KMS-11 (cell line): Measurements from ENCODE around the gene H1-8.
"Not testable (repeated sequence)": the region's sequence is repeated elsewhere in the genome, so short reads cannot be mapped to it uniquely, and the experiment has no call there.

ENCODE experiments used
- H2AFZ ChIP-seq: fragments of 200-600 bp; sonication (generic); 2 replicates; pipeline ENCODE4 v1.6.1; 2016; ENCODE audit warnings: antibody characterized with exemption, mixed run types, low read depth
- H3K27ac ChIP-seq: fragments of 200-600 bp; sonication (generic); 2 replicates; pipeline ENCODE4 v1.6.1; 2016; ENCODE audit warnings: mild to moderate bottlenecking, mixed run types
- H3K27me3 ChIP-seq: fragments of 200-600 bp; sonication (generic); 2 replicates; pipeline ENCODE4 v1.6.1; 2017; ENCODE audit warnings: mild to moderate bottlenecking, low read depth, mixed run types, moderate library complexity; ENCODE audit not compliant: insufficient read depth
- H3K36me3 ChIP-seq: fragments of 200-600 bp; sonication (generic); 2 replicates; pipeline ENCODE4 v1.6.1; 2017; ENCODE audit warnings: mild to moderate bottlenecking, mixed run types; ENCODE audit not compliant: insufficient read depth
- H3K4me1 ChIP-seq: fragments of 200-600 bp; sonication (generic); 2 replicates; pipeline ENCODE4 v1.6.1; 2016; ENCODE audit warnings: mild to moderate bottlenecking, low read depth, mixed run types; ENCODE audit not compliant: poor library complexity, severe bottlenecking
- H3K4me2 ChIP-seq: fragments of 200-600 bp; sonication (generic); 2 replicates; pipeline ENCODE4 v1.7.0; 2016; ENCODE audit warnings: mild to moderate bottlenecking, mixed run types
- H3K4me3 ChIP-seq: fragments of 200-600 bp; sonication (generic); IDR thresholded peaks from 2 replicates; pipeline ENCODE4 v1.6.1; 2017; ENCODE audit warnings: low read depth, low read length, mixed read lengths; ENCODE audit not compliant: insufficient read depth
- H3K79me2 ChIP-seq: fragments of 200-600 bp; sonication (generic); 2 replicates; pipeline ENCODE4 v1.6.1; 2016; ENCODE audit warnings: low read depth, mixed run types; ENCODE audit not compliant: insufficient read depth
- H3K9ac ChIP-seq: fragments of 200-600 bp; sonication (generic); 2 replicates; pipeline ENCODE4 v1.6.1; 2016; ENCODE audit warnings: mild to moderate bottlenecking, mixed run types
- H4K20me1 ChIP-seq: fragments of 200-600 bp; sonication (generic); 2 replicates; pipeline ENCODE4 v1.6.1; 2016; ENCODE audit warnings: mild to moderate bottlenecking, mixed run types; ENCODE audit not compliant: insufficient read depth
- TF ChIP-seq, protein P1 (sequence below): fragments of 200-600 bp; sonication (generic); conservative IDR thresholded peaks from 2 replicates; pipeline ENCODE4 v1.6.1; 2017; ENCODE audit warnings: low read depth, mild to moderate bottlenecking, antibody characterized with exemption, low read length, moderate library complexity, mixed read lengths

Gene H1-8, protein sequence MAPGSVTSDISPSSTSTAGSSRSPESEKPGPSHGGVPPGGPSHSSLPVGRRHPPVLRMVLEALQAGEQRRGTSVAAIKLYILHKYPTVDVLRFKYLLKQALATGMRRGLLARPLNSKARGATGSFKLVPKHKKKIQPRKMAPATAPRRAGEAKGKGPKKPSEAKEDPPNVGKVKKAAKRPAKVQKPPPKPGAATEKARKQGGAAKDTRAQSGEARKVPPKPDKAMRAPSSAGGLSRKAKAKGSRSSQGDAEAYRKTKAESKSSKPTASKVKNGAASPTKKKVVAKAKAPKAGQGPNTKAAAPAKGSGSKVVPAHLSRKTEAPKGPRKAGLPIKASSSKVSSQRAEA

GRCh38 chr3:129543156-129543790 is at the start of gene H1-8:
Gene H1-8 (plus strand): TSS chr3:129543175. CDS start chr3:129543219, 44 bp downstream.
- Histone ChIP-seq H3K4me1 (no peaks in the 10 kb centered on the region), H3K27me3 (no peaks in the 10 kb centered on the region), H3K4me3 (no peak within 1 kb of the TSS), H3K79me2 (no peaks in the 10 kb centered on the region), H4K20me1 (no peaks in the 10 kb centered on the region), H2AFZ (no peak within 1 kb of the TSS), H3K36me3 (no peaks in the 10 kb centered on the region), H3K9ac (no peak within 1 kb of the TSS), H3K4me2 (no peak within 1 kb of the TSS), H3K27ac (no peak within 1 kb of the TSS)
- TF ChIP-seq, protein P1, sequence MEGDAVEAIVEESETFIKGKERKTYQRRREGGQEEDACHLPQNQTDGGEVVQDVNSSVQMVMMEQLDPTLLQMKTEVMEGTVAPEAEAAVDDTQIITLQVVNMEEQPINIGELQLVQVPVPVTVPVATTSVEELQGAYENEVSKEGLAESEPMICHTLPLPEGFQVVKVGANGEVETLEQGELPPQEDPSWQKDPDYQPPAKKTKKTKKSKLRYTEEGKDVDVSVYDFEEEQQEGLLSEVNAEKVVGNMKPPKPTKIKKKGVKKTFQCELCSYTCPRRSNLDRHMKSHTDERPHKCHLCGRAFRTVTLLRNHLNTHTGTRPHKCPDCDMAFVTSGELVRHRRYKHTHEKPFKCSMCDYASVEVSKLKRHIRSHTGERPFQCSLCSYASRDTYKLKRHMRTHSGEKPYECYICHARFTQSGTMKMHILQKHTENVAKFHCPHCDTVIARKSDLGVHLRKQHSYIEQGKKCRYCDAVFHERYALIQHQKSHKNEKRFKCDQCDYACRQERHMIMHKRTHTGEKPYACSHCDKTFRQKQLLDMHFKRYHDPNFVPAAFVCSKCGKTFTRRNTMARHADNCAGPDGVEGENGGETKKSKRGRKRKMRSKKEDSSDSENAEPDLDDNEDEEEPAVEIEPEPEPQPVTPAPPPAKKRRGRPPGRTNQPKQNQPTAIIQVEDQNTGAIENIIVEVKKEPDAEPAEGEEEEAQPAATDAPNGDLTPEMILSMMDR, result no peak

GRCh38 chr3:129493206-129493605 is 49.8 kb upstream of the H1-8 start:
- H3K79me2 ChIP-seq, result no peaks in the 10 kb centered on the region
- no peak overlapping the region for H3K4me2 ChIP-seq
- H3K4me1 ChIP-seq, result peaks cover 12% of the 10 kb centered on the region
- TF ChIP-seq, protein P1, result no peak
- H3K27ac ChIP-seq, result no peak overlapping the region
- no peaks in the 10 kb centered on the region for H4K20me1 ChIP-seq
- H3K4me3 ChIP-seq, result no peak overlapping the region
- no peaks in the 10 kb centered on the region for H3K36me3 ChIP-seq
- H3K27me3 ChIP-seq, result no peaks in the 10 kb centered on the region
- H2AFZ ChIP-seq, result no peak overlapping the region
- H3K9ac ChIP-seq, result no peak overlapping the region

GRCh38 chr3:129494499-129494898 is 48.5 kb upstream of the H1-8 start:
- not testable (repeated sequence) for H3K27ac ChIP-seq, H3K4me3 ChIP-seq, H3K27me3 ChIP-seq, H3K36me3 ChIP-seq, H4K20me1 ChIP-seq, H3K79me2 ChIP-seq, H3K4me2 ChIP-seq, H3K9ac ChIP-seq, H2AFZ ChIP-seq
- H3K4me1 ChIP-seq, result peaks cover 12% of the 10 kb centered on the region

DNA sequence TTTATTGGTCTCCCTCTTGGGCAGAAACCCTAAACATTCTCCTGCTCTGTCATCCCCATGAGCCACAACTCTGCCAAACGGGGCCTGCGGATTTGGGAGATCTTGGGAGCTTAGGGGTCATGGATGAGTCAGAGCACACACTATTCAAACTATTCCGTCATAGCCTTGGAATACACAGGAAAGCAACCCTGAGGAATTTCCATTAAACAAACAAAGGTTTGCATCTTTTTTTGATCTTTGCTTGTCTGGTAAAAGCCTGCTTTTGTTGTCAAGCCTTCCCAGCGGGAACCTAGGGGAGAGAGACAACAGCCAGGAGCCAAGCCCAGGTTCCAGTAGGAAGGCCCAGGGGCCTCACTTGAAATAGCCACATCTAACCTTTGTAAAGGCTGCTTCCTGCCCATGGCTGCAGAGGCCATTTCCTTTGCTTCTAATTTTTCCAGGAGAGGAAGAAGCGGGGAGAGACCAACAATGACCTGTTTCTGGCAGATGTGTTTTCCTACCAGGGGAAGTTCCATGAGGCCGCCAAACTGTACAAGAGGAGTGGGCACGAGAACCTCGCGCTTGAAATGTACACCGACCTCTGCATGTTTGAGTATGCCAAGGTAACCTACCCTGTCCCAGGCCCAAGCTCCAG is 47.9 kb upstream of the H1-8 start:
- not testable (repeated sequence) for H3K79me2 ChIP-seq, H3K4me2 ChIP-seq, H4K20me1 ChIP-seq, H3K36me3 ChIP-seq, H3K4me3 ChIP-seq, H3K9ac ChIP-seq, H3K27me3 ChIP-seq, H3K27ac ChIP-seq, H2AFZ ChIP-seq
- H3K4me1 ChIP-seq, result peaks cover 10% of the 10 kb centered on the region

GRCh38 chr3:129497876-129498275 is 45.1 kb upstream of the H1-8 start:
- H3K79me2 ChIP-seq, H3K4me3 ChIP-seq, H3K27ac ChIP-seq: not testable (repeated sequence)

DNA sequence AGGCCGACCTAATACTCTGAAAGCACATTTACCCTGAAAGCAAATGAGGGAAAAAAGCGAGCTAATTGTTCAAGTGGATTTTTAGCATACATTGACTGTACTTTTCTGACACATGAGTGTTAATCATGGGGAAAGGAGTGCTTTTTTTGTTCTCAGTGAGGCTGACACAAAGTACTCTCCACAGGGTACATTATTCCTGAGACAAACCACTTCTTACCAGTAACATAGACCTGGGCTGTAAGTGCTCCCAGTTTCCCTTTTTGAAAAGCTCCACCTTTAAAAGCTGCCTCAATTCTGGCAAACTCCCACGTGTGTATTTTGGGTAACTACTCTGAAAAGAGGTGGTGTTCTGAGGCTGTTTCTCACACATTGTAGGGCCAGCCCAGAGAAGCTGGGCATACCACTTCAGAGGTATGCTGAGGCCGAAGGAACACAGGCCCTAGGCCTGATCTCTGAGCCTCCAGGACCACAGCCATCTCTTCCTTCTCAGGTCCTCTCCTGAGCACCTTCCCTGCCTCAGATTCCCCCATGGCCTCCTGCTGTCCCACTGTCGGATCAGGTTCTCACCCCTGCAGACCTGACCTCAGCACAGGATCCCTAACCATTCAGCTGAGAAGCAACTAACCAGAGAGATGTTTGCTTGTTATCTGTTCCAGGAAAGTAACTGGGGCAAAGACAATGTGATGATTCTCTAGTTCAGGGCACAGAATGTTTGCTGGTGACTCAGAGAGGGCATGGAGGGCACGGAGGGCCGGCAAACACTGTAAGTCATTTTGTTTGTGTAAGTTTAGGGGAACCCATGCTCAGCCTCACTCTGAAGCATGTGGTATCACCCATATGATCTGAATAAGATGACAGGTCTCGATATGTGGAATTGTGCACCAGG is 44.1 kb upstream of the H1-8 start:
- not testable (repeated sequence) for H3K36me3 ChIP-seq, H3K9ac ChIP-seq, H3K79me2 ChIP-seq, H2AFZ ChIP-seq, H3K27ac ChIP-seq, H3K4me2 ChIP-seq, H3K4me3 ChIP-seq, H3K27me3 ChIP-seq, H4K20me1 ChIP-seq
- H3K4me1 ChIP-seq, result peaks cover 30% of the 10 kb centered on the region

More at GRCh38 chr3:129497876-129498275, 45.1 kb upstream of the H1-8 start:
- not testable (repeated sequence) for H2AFZ ChIP-seq, H4K20me1 ChIP-seq, H3K9ac ChIP-seq, H3K36me3 ChIP-seq, H3K4me2 ChIP-seq, H3K27me3 ChIP-seq
- peaks cover 20% of the 10 kb centered on the region for H3K4me1 ChIP-seq

- H3K4me2 ChIP-seq, H3K27me3 ChIP-seq, H3K27ac ChIP-seq, H3K4me3 ChIP-seq, H2AFZ ChIP-seq, H3K36me3 ChIP-seq, H3K79me2 ChIP-seq, H3K9ac ChIP-seq, H4K20me1 ChIP-seq: not testable (repeated sequence)
- H3K4me1 ChIP-seq, result peaks cover 39% of the 10 kb centered on the region
Measured at GRCh38 chr3:129499604-129500333, 43.2 kb upstream of the H1-8 start.
